HepG2 (cell line): Measurements from ENCODE around the gene AUTS2. TPM values are rescaled to one million over a fixed set of nuclear protein-coding genes. Genes with fewer than 3 reads are reported as not detected.

Experiments
- ATAC-seq: fragments of 200-7000 bp; cut with Tn5 transposase; 3 replicates; pipeline ENCODE4 v1.9.1; 2020; ENCODE audit warnings: mild to moderate bottlenecking, moderate library complexity
- BruUV-seq: library from RNA; stranded (reverse); fragments of 400-500 nt; replicated peaks from 2 replicates; lab custom pipeline; 2021; lab: Mats Ljungman, UMichigan
- CTCF ChIA-PET: fragments of 300-600 bp; formaldehyde crosslinking; extraction: SDS; loops from one replicate; lab custom pipeline; 2021; ENCODE audit warnings: low total read pairs, inconsistent platforms, low intra/inter-chr PET ratio; lab: Yijun Ruan, JAX
- POLR2A ChIA-PET: fragments of 350-600 bp; sonication (Branson Sonifier 250); formaldehyde crosslinking; loops from one replicate; lab custom pipeline; 2020; ENCODE audit warnings: antibody characterized with exemption, inconsistent platforms; lab: Yijun Ruan, JAX
- DNase-seq: peaks from one replicate; pipeline ENCODE4 v3.0.0-alpha.2; 2015; ENCODE audit warnings: low spot score
- FAIRE-seq: peaks from 3 replicates; lab custom pipeline; 2011; peaks lifted over from hg19 to GRCh38; lab: Jason Lieb, UNC
- H2AFZ ChIP-seq: one replicate; pipeline ENCODE4 v1.6.1; 2011; ENCODE audit warnings: low read length, inconsistent platforms
- H3K27ac ChIP-seq: fragments of 300-600 bp; 3 replicates; pipeline ENCODE4 v1.8.0; 2011; ENCODE audit warnings: mixed run types, mild to moderate bottlenecking, mixed read lengths, low read length, inconsistent platforms; ENCODE audit not compliant: insufficient read depth; ENCODE audit errors: extremely low read length
- H3K27me3 ChIP-seq, 2 experiments: fragments of 200-600 bp in 1 of 2; 2 replicates in 1 of 2; 3 replicates in 1 of 2; pipeline versions ENCODE4 v1.6.0 to v1.8.0; 2011; ENCODE audit warnings: low read length in 2 of 2, mild to moderate bottlenecking in 2 of 2, moderate library complexity in 2 of 2, inconsistent platforms in 1 of 2; ENCODE audit not compliant: insufficient read depth in 2 of 2, control insufficient read depth in 1 of 2
- H3K36me3 ChIP-seq, 2 experiments: fragments of 200-600 bp in 1 of 2; replicated peaks in 1 of 2; 2 replicates in 1 of 2; 3 replicates in 1 of 2; pipeline versions ENCODE4 v1.5.1 to v1.8.0; 2011; ENCODE audit warnings: low read length in 2 of 2, inconsistent platforms in 1 of 2; ENCODE audit not compliant: insufficient read depth in 2 of 2, control insufficient read depth in 1 of 2
- H3K4me1 ChIP-seq: 2 replicates; pipeline ENCODE4 v1.5.1; 2012; ENCODE audit warnings: low read length, inconsistent platforms; ENCODE audit not compliant: insufficient read depth
- H3K4me2 ChIP-seq: 2 replicates; pipeline ENCODE4 v1.6.0; 2011; ENCODE audit warnings: low read depth, low read length, inconsistent platforms
- H3K4me3 ChIP-seq, 3 experiments: fragments of 200-600 bp in 1 of 3; sonication (generic), shearing (Covaris generic) in 1 of 3; replicated peaks in 1 of 3; 2 replicates each; pipeline ENCODE4 v1.5.1; 2011 to 2016; ENCODE audit warnings: low read length in 3 of 3, inconsistent platforms in 2 of 3, low read depth in 2 of 3, mild to moderate bottlenecking in 2 of 3, control low read depth in 1 of 3, mixed read lengths in 1 of 3; ENCODE audit not compliant: insufficient read depth in 1 of 3
- H3K79me2 ChIP-seq: one replicate; pipeline ENCODE4 v1.6.1; 2011; ENCODE audit warnings: low read length, inconsistent platforms; ENCODE audit not compliant: insufficient read depth
- H3K9ac ChIP-seq: 2 replicates; pipeline ENCODE4 v1.6.0; 2011; ENCODE audit warnings: mild to moderate bottlenecking, low read depth, low read length, inconsistent platforms; ENCODE audit not compliant: insufficient read depth
- H3K9me3 ChIP-seq: 2 replicates; pipeline ENCODE4 v1.5.1; 2012; ENCODE audit warnings: mild to moderate bottlenecking, low read length
- H4K20me1 ChIP-seq: 2 replicates; pipeline ENCODE4 v1.6.0; 2011; ENCODE audit warnings: inconsistent platforms, mild to moderate bottlenecking, low read length, moderate library complexity; ENCODE audit not compliant: insufficient read depth
- AKAP8 ChIP-seq: sonication (generic); formaldehyde crosslinking; IDR thresholded peaks from 2 replicates; pipeline ENCODE4 v1.5.1; 2020; ENCODE audit warnings: mild to moderate bottlenecking, missing genetic modification reagents
- MED8 ChIP-seq: sonication (generic); formaldehyde crosslinking; IDR thresholded peaks from 2 replicates; pipeline ENCODE4 v1.8.1; 2023; ENCODE audit warnings: mild to moderate bottlenecking, missing genetic modification reagents; ENCODE audit not compliant: insufficient replicate concordance
- PHF5A ChIP-seq: IDR thresholded peaks from one replicate; pipeline ENCODE4 v1.6.1; 2018; ENCODE audit warnings: low read depth, missing genetic modification reagents; ENCODE audit not compliant: unreplicated experiment
- POLR2AphosphoS5 ChIP-seq: IDR thresholded peaks from 2 replicates; pipeline ENCODE4 v1.6.1; 2012; ENCODE audit warnings: low read depth, low read length
- SAFB2 ChIP-seq: sonication (generic); formaldehyde crosslinking; IDR thresholded peaks from 2 replicates; pipeline ENCODE4 v1.5.1; 2020; ENCODE audit warnings: missing genetic modification reagents, low read depth, mild to moderate bottlenecking, borderline replicate concordance
- ZNF44 ChIP-seq: sonication (generic); formaldehyde crosslinking; IDR thresholded peaks from 2 replicates; pipeline ENCODE4 v1.5.1; 2020; ENCODE audit warnings: mild to moderate bottlenecking, missing genetic modification reagents
- WGBS: methylation state at CpG from one replicate; pipeline ENCODE4 v1.1.6; 2017; ENCODE audit warnings: low lambda C conversion rate; 5-methylcytosine and 5-hydroxymethylcytosine counted together
- in situ Hi-C: cut with HindIII; loops from 2 replicates; pipeline ENCODE4 v1.10.0; 2017; ENCODE audit warnings: low pct_unique_long_range_greater_than_20kb; ENCODE audit not compliant: extremely low pct_ligation_motif_present
- intact Hi-C: fragments of 100-400 bp; cut with micrococcal nuclease; formaldehyde crosslinking; loops from one replicate; pipeline ENCODE4 v1.10.0; 2022; ENCODE audit not compliant: unreplicated experiment
- polyA plus RNA-seq, 8 experiments: library from polyadenylated mRNA; depleted of rRNA in 3 of 8; stranded (reverse) in 7 of 8; unstranded in 1 of 8; fragments of >200 nt; fragmentation: Illumina TruSeq in 4 of 8; extraction: Trizol in 4 of 8; gene quantifications; 2 replicates each; pipeline versions ENCODE4 v1.2.1 to v1.2.3, GENCODE V29; 2011 to 2016; ENCODE audit warnings: low read depth in 4 of 8, missing spikeins in 1 of 8, mixed read lengths in 1 of 8; ENCODE audit not compliant: insufficient read depth in 1 of 8
- total RNA-seq, 5 experiments: library from RNA; depleted of rRNA; stranded (reverse); fragments of >200 nt; fragmentation: Illumina TruSeq; extraction: Trizol; gene quantifications; 2 replicates each; pipeline ENCODE4 v1.2.3, GENCODE V29; 2016; ENCODE audit warnings: low read depth in 1 of 5
- TF ChIP-seq, protein P1 (sequence below): sonication (generic); formaldehyde crosslinking; IDR thresholded peaks from 2 replicates; pipeline ENCODE4 v1.8.1; 2023; ENCODE audit warnings: mild to moderate bottlenecking, missing genetic modification reagents
- TF ChIP-seq, protein P2 (sequence below), 2 experiments: fragments of 450-650 bp in 1 of 2; sonication (generic) in 1 of 2; formaldehyde crosslinking; IDR thresholded peaks; 2 replicates each; pipeline versions ENCODE4 v1.5.0 to v1.8.0; 2020 to 2022; ENCODE audit warnings: mild to moderate bottlenecking in 1 of 2, missing genetic modification reagents in 1 of 2
- TF ChIP-seq, protein P3 (sequence below): IDR thresholded peaks from 2 replicates; pipeline ENCODE4 v1.6.1; 2012; ENCODE audit warnings: low read length, improper control_type of control experiment

The AUTS2 gene
- total and polyA plus RNA-seq, 2 of the 13 experiments (the other 11 are each of a cell fraction or from before 2014, with no cell fraction given): 0.38 TPM; not detected in 1

GRCh38 chr7:70082099-70082611, 483.9 kb downstream of the AUTS2 start:
- Histone ChIP-seq H3K4me3 (no peak overlapping the region), H3K9me3 (no peaks in the 10 kb centered on the region), H3K36me3 (no peaks in the 10 kb centered on the region), H3K4me2 (no peak overlapping the region), H3K4me1 (no peaks in the 10 kb centered on the region), H3K9ac (no peak overlapping the region), H4K20me1 (no peaks in the 10 kb centered on the region), H2AFZ (no peak overlapping the region), H3K79me2 (no peaks in the 10 kb centered on the region), H3K27me3 (no peaks in the 10 kb centered on the region), H3K27ac (no peak overlapping the region)
- in situ Hi-C loops (no loop called here), intact Hi-C loops (no loop called here)
- ATAC-seq: no peak
- POLR2A ChIA-PET: no interaction called here
- 2% methylated on average over 5 of the region's 5 CpGs for WGBS
- DNase-seq: no peak
- no TSS peak for BruUV-seq
- no peak for TF ChIP-seq MED8 (CRISPR knock-in tag)
- no peak for TF ChIP-seq ZNF44 (CRISPR knock-in tag)
- TF ChIP-seq, protein P1, sequence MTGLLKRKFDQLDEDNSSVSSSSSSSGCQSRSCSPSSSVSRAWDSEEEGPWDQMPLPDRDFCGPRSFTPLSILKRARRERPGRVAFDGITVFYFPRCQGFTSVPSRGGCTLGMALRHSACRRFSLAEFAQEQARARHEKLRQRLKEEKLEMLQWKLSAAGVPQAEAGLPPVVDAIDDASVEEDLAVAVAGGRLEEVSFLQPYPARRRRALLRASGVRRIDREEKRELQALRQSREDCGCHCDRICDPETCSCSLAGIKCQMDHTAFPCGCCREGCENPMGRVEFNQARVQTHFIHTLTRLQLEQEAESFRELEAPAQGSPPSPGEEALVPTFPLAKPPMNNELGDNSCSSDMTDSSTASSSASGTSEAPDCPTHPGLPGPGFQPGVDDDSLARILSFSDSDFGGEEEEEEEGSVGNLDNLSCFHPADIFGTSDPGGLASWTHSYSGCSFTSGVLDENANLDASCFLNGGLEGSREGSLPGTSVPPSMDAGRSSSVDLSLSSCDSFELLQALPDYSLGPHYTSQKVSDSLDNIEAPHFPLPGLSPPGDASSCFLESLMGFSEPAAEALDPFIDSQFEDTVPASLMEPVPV (CRISPR knock-in tag): no peak
- FAIRE-seq: no peak
- CTCF ChIA-PET: no interaction called here

- H3K36me3 ChIP-seq: no peaks in the 10 kb centered on the region
- intact Hi-C loops (no loop called here), in situ Hi-C loops (no loop called here)
- ChIA-PET POLR2A (no interaction called here), CTCF (no interaction called here)
- no peaks in the 10 kb centered on the region for H3K79me2 ChIP-seq
- no peak overlapping the region for H3K4me2 ChIP-seq
- H3K27me3 ChIP-seq: no peaks in the 10 kb centered on the region
- no TSS peak for BruUV-seq
- H3K9ac ChIP-seq: no peak overlapping the region
- H3K4me3 ChIP-seq: no peak overlapping the region
- no peak for DNase-seq
- no peak overlapping the region for H2AFZ ChIP-seq
- H3K4me1 ChIP-seq: no peaks in the 10 kb centered on the region
- H4K20me1 ChIP-seq: no peaks in the 10 kb centered on the region
- no peak for FAIRE-seq
- ATAC-seq: no peak
- no peak overlapping the region for H3K27ac ChIP-seq
- no peaks in the 10 kb centered on the region for H3K9me3 ChIP-seq
- WGBS: 14% methylated on average over 2 of the region's 2 CpGs
- TF ChIP-seq, protein P2, sequence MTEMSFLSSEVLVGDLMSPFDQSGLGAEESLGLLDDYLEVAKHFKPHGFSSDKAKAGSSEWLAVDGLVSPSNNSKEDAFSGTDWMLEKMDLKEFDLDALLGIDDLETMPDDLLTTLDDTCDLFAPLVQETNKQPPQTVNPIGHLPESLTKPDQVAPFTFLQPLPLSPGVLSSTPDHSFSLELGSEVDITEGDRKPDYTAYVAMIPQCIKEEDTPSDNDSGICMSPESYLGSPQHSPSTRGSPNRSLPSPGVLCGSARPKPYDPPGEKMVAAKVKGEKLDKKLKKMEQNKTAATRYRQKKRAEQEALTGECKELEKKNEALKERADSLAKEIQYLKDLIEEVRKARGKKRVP (CRISPR knock-in tag; IDR thresholded peaks at IDR 0.05): no peak
- TF ChIP-seq PHF5A (CRISPR knock-in tag) (no peak), POLR2AphosphoS5 (no peak), SAFB2 (CRISPR knock-in tag) (no peak), AKAP8 (no peak)
- TF ChIP-seq, protein P3, sequence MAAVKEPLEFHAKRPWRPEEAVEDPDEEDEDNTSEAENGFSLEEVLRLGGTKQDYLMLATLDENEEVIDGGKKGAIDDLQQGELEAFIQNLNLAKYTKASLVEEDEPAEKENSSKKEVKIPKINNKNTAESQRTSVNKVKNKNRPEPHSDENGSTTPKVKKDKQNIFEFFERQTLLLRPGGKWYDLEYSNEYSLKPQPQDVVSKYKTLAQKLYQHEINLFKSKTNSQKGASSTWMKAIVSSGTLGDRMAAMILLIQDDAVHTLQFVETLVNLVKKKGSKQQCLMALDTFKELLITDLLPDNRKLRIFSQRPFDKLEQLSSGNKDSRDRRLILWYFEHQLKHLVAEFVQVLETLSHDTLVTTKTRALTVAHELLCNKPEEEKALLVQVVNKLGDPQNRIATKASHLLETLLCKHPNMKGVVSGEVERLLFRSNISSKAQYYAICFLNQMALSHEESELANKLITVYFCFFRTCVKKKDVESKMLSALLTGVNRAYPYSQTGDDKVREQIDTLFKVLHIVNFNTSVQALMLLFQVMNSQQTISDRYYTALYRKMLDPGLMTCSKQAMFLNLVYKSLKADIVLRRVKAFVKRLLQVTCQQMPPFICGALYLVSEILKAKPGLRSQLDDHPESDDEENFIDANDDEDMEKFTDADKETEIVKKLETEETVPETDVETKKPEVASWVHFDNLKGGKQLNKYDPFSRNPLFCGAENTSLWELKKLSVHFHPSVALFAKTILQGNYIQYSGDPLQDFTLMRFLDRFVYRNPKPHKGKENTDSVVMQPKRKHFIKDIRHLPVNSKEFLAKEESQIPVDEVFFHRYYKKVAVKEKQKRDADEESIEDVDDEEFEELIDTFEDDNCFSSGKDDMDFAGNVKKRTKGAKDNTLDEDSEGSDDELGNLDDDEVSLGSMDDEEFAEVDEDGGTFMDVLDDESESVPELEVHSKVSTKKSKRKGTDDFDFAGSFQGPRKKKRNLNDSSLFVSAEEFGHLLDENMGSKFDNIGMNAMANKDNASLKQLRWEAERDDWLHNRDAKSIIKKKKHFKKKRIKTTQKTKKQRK: no peak
Observed at GRCh38 chr7:70091362-70091761, 493.1 kb downstream of the AUTS2 start.
